GM12878 (cell line): Measurements from ENCODE around the gene USP21. TPM values are rescaled to one million over a fixed set of nuclear protein-coding genes. Genes with fewer than 3 reads are reported as not detected.

Experiments
- BCL11A ChIP-seq: IDR thresholded peaks from 2 replicates; pipeline ENCODE4 v1.6.1; 2011; ENCODE audit warnings: low read depth, low read length
- CHD2 ChIP-seq: IDR thresholded peaks from 2 replicates; pipeline ENCODE4 v1.6.1; 2011; ENCODE audit warnings: low read depth, low read length, improper control_type of control experiment, borderline replicate concordance
- E4F1 ChIP-seq: fragments of 450-650 bp; IDR thresholded peaks from 2 replicates; pipeline ENCODE4 v1.6.1; 2018; ENCODE audit warnings: borderline replicate concordance, mild to moderate bottlenecking; ENCODE audit not compliant: partially characterized antibody
- HDGF ChIP-seq: fragments of 450-650 bp; IDR thresholded peaks from 2 replicates; pipeline ENCODE4 v1.6.1; 2016; ENCODE audit warnings: antibody characterized with exemption
- IKZF2 ChIP-seq, 2 experiments: fragments of 450-650 bp; IDR thresholded peaks; 2 replicates each; pipeline ENCODE4 v1.6.1; 2017; ENCODE audit warnings: mild to moderate bottlenecking in 2 of 2, moderate library complexity in 2 of 2
- JUND ChIP-seq: IDR thresholded peaks from 2 replicates; pipeline ENCODE4 v1.6.1; 2012; ENCODE audit warnings: low read depth, mild to moderate bottlenecking, low read length, improper control_type of control experiment, moderate library complexity
- MYC ChIP-seq: IDR thresholded peaks from 2 replicates; pipeline ENCODE4 v1.6.1; 2011; ENCODE audit warnings: mild to moderate bottlenecking, low read length, moderate library complexity, inconsistent platforms; ENCODE audit not compliant: insufficient read depth, insufficient replicate concordance, insufficient read length, severe bottlenecking
- NR2C1 ChIP-seq: fragments of 450-650 bp; IDR thresholded peaks from 2 replicates; pipeline ENCODE4 v1.6.1; 2017; ENCODE audit warnings: antibody characterized with exemption, mild to moderate bottlenecking, moderate library complexity
- PAX5 ChIP-seq: IDR thresholded peaks from 2 replicates; pipeline ENCODE4 v1.6.1; 2011; ENCODE audit warnings: low read depth, low read length, borderline replicate concordance
- RAD21 ChIP-seq: IDR thresholded peaks from 2 replicates; pipeline ENCODE4 v1.6.1; 2011; ENCODE audit warnings: mild to moderate bottlenecking, low read depth, low read length, moderate library complexity; ENCODE audit not compliant: insufficient read depth
- RBBP5 ChIP-seq: fragments of 200-600 bp; sonication (generic); conservative IDR thresholded peaks from 2 replicates; pipeline ENCODE4 v1.6.1; 2016
- RELB ChIP-seq: fragments of 450-650 bp; IDR thresholded peaks from 2 replicates; pipeline ENCODE4 v1.6.1; 2017; ENCODE audit warnings: low read depth, mild to moderate bottlenecking, moderate library complexity
- SMC3 ChIP-seq: IDR thresholded peaks from 2 replicates; pipeline ENCODE4 v1.6.1; 2011; ENCODE audit warnings: low read length, improper control_type of control experiment, borderline replicate concordance
- TBL1XR1 ChIP-seq: IDR thresholded peaks from 2 replicates; pipeline ENCODE4 v1.6.1; 2012; ENCODE audit warnings: low read depth, low read length, improper control_type of control experiment
- ZNF622 ChIP-seq: fragments of 450-650 bp; IDR thresholded peaks from 2 replicates; pipeline ENCODE4 v1.6.1; 2017; ENCODE audit warnings: mild to moderate bottlenecking, inconsistent platforms
- polyA plus RNA-seq, 11 experiments: library from polyadenylated mRNA; depleted of rRNA in 4 of 11; unstranded in 6 of 11; stranded (reverse) in 5 of 11; fragments of >200 nt; fragmentation: Nextera tagmentation in 4 of 11; fragmentation: Illumina TruSeq in 1 of 11; extraction: Ambion mirVana in 4 of 11; extraction: Trizol in 1 of 11; gene quantifications; 1 replicate in 1 of 11; 2 replicates in 10 of 11; pipeline versions ENCODE4 v1.2.1 to v1.2.3, GENCODE V29; 2011 to 2016; ENCODE audit warnings: inconsistent platforms in 2 of 11, missing spikeins in 2 of 11, low read depth in 1 of 11
- total RNA-seq, 4 experiments: library from RNA; depleted of rRNA in 3 of 4; stranded (reverse); fragments of >200 nt in 3 of 4; fragmentation: Illumina TruSeq in 1 of 4; extraction: Trizol in 1 of 4; gene quantifications; 2 replicates each; pipeline versions ENCODE4 v1.2.1 to v1.2.3, GENCODE V29; 2013 to 2021
- TF ChIP-seq, protein P1 (sequence below): fragments of 450-650 bp; IDR thresholded peaks from 2 replicates; pipeline ENCODE4 v1.6.1; 2017; ENCODE audit warnings: mild to moderate bottlenecking, moderate library complexity
- TF ChIP-seq, protein P2 (sequence below): IDR thresholded peaks from 2 replicates; pipeline ENCODE4 v1.6.1; 2012; ENCODE audit warnings: low read length, inconsistent platforms
- TF ChIP-seq, protein P3 (sequence below): fragments of 450-650 bp; IDR thresholded peaks from 2 replicates; pipeline ENCODE4 v1.6.1; 2016; ENCODE audit warnings: mild to moderate bottlenecking

USP21 gene
- total and polyA plus RNA-seq, 10 of the 15 experiments (the other 5 are each of a cell fraction or from before 2014, with no cell fraction given): 3.2 to 28.6 (median 16.6) TPM

DNA sequence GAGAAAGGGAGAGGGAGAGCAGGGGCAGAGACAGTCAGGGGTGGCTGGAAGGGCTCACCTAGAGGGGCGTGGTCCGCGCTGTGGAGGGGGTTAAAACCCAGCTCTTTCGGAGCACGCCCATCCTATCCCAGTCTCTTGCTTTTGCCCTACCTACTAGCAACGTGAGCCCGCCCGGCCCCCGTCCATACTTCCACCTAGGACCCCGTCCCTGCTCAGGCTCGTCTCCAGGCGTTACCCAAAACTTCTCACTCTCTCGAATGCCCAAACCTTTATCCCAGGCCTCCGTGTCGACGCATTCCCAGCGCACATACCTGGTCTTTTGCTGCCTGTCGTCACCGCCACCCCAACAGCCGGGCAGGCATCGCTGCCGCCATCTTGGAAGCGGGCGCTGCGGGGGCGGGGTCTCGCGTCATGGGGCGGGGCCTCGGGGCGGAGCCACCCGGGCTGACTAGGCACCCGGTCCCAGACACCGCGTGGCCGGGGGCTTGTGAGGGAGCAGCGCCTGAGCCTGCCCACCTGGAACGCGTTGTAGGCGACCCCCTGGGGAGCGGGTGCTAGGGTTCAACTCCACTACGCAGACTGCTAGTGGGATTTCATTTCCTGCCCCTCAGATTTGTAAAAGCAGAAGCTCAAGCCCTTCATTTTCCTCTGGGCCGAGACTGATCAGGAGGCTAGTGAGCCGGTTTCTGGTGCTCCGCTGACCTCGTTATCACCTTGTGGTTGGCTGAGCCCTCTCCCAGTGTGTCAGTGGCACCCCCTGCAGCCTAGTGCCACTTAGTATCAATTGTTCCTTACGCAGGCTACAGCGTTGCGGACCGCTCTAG lies 18.0 kb downstream of the USP21 start, which contains the start of gene B4GALT3 (continued):
- TF ChIP-seq, protein P1, sequence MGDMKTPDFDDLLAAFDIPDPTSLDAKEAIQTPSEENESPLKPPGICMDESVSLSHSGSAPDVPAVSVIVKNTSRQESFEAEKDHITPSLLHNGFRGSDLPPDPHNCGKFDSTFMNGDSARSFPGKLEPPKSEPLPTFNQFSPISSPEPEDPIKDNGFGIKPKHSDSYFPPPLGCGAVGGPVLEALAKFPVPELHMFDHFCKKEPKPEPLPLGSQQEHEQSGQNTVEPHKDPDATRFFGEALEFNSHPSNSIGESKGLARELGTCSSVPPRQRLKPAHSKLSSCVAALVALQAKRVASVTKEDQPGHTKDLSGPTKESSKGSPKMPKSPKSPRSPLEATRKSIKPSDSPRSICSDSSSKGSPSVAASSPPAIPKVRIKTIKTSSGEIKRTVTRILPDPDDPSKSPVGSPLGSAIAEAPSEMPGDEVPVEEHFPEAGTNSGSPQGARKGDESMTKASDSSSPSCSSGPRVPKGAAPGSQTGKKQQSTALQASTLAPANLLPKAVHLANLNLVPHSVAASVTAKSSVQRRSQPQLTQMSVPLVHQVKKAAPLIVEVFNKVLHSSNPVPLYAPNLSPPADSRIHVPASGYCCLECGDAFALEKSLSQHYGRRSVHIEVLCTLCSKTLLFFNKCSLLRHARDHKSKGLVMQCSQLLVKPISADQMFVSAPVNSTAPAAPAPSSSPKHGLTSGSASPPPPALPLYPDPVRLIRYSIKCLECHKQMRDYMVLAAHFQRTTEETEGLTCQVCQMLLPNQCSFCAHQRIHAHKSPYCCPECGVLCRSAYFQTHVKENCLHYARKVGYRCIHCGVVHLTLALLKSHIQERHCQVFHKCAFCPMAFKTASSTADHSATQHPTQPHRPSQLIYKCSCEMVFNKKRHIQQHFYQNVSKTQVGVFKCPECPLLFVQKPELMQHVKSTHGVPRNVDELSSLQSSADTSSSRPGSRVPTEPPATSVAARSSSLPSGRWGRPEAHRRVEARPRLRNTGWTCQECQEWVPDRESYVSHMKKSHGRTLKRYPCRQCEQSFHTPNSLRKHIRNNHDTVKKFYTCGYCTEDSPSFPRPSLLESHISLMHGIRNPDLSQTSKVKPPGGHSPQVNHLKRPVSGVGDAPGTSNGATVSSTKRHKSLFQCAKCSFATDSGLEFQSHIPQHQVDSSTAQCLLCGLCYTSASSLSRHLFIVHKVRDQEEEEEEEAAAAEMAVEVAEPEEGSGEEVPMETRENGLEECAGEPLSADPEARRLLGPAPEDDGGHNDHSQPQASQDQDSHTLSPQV: no peak
- TF ChIP-seq NR2C1 (no peak), TBL1XR1 (no peak), IKZF2 (IDR thresholded peaks at IDR 0.05) (no peak; a peak in 1 of 4 replicates), ZNF622 (no peak), MYC (no peak), JUND (no peak), RBBP5 (no peak), BCL11A (no peak), E4F1 (no peak), SMC3 (no peak), HDGF (0 out of 2 replicates have a peak, but pooled peaks have one; percentile 28), PAX5 (peak; percentile 53; the same call in 1 of the 2 replicates), RELB (peak; percentile 55; the same call in 1 of the 2 replicates), CHD2 (no peak), RAD21 (peak; percentile 17; the same call in 1 of the 2 replicates)
- TF ChIP-seq, protein P2, sequence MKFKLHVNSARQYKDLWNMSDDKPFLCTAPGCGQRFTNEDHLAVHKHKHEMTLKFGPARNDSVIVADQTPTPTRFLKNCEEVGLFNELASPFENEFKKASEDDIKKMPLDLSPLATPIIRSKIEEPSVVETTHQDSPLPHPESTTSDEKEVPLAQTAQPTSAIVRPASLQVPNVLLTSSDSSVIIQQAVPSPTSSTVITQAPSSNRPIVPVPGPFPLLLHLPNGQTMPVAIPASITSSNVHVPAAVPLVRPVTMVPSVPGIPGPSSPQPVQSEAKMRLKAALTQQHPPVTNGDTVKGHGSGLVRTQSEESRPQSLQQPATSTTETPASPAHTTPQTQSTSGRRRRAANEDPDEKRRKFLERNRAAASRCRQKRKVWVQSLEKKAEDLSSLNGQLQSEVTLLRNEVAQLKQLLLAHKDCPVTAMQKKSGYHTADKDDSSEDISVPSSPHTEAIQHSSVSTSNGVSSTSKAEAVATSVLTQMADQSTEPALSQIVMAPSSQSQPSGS: no peak
- TF ChIP-seq, protein P3, sequence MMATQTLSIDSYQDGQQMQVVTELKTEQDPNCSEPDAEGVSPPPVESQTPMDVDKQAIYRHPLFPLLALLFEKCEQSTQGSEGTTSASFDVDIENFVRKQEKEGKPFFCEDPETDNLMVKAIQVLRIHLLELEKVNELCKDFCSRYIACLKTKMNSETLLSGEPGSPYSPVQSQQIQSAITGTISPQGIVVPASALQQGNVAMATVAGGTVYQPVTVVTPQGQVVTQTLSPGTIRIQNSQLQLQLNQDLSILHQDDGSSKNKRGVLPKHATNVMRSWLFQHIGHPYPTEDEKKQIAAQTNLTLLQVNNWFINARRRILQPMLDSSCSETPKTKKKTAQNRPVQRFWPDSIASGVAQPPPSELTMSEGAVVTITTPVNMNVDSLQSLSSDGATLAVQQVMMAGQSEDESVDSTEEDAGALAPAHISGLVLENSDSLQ: no peak
